Measurements from ENCODE around the gene POT1.

- TF ChIP-seq CTCF (optimal IDR thresholded peaks at IDR 0.05 in 1 of 3, IDR thresholded peaks at IDR 0.05 in 1 of 3, conservative IDR thresholded peaks at IDR 0.05 in 1 of 3; ENCODE audit: extremely low read depth in 1 of 3, insufficient read depth in 2 of 3, low read length in 3 of 3) (no peak), EZH2 (IDR thresholded peaks at IDR 0.05; ENCODE audit: low read length) (no peak)
Observed at GRCh38 chr7:124915242-124915641, 14.4 kb downstream of the POT1 start.

Data from keratinocyte (primary cell).